ENCODE measurements around the gene SORCS2.

- TF ChIP-seq FOXJ3 (CRISPR knock-in tag; IDR thresholded peaks at IDR 0.05) (no peak), TEAD4 (IDR thresholded peaks at IDR 0.05; ENCODE audit: borderline replicate concordance, insufficient read depth) (no peak), SIN3A (IDR thresholded peaks at IDR 0.05; ENCODE audit: borderline replicate concordance, low read depth, low read length) (no peak), CTCF (IDR thresholded peaks at IDR 0.05) (no peak), JUND (IDR thresholded peaks at IDR 0.05) (no peak), TCF12 (IDR thresholded peaks at IDR 0.05) (no peak), YY1 (IDR thresholded peaks at IDR 0.05; ENCODE audit: low read depth) (no peak), GATA2 (CRISPR knock-in tag; IDR thresholded peaks at IDR 0.05) (no peak), RCOR1 (IDR thresholded peaks at IDR 0.05; ENCODE audit: low read length) (no peak), REST (IDR thresholded peaks at IDR 0.05; ENCODE audit: low read depth, low read length) (no peak), CHD2 (IDR thresholded peaks at IDR 0.05; ENCODE audit: low read length, partially characterized antibody) (no peak), TAF1 (IDR thresholded peaks at IDR 0.05; ENCODE audit: borderline replicate concordance, low read depth, low read length) (no peak)
Observed at GRCh38 chr4:7213807-7214206, 21.5 kb downstream of the SORCS2 start.

All from SK-N-SH (cell line).